D721Med (cell line): Measurements from ENCODE around the gene GTF2F2.

ENCODE experiments used
- DNase-seq: peaks from one replicate; pipeline ENCODE4 v3.0.0; 2011; ENCODE audit warnings: low spot score; ENCODE audit not compliant: insufficient read length
- FAIRE-seq: peaks from 2 replicates; lab custom pipeline; 2011; peaks lifted over from hg19 to GRCh38; lab: Jason Lieb, UNC
- CTCF ChIP-seq: IDR thresholded peaks from 2 replicates; pipeline ENCODE4 v1.5.1; 2012; ENCODE audit warnings: mild to moderate bottlenecking, control low read depth; ENCODE audit not compliant: insufficient read depth; ENCODE audit errors: missing control alignments

Gene GTF2F2

GRCh38 chr13:45122941-45123340 is 2.6 kb downstream of the GTF2F2 start:
- no peak for DNase-seq
- no peak for FAIRE-seq
- TF ChIP-seq CTCF, result no peak

GRCh38 chr13:45132369-45133064 is 12.2 kb downstream of the GTF2F2 start:
- FAIRE-seq (no peak), DNase-seq (no peak)

GRCh38 chr13:45133396-45134118 is 13.2 kb downstream of the GTF2F2 start:
- no peak for TF ChIP-seq CTCF
- no peak for DNase-seq
- no peak for FAIRE-seq

More at GRCh38 chr13:45132369-45133064, 12.2 kb downstream of the GTF2F2 start:
- TF ChIP-seq CTCF, result no peak

- FAIRE-seq (no peak), DNase-seq (no peak)
- no peak for TF ChIP-seq CTCF
Observed at GRCh38 chr13:45136741-45137504, 16.6 kb downstream of the GTF2F2 start.

GRCh38 chr13:45137526-45137925 is 17.2 kb downstream of the GTF2F2 start:
- FAIRE-seq (no peak), DNase-seq (no peak)
- TF ChIP-seq CTCF, result no peak

- TF ChIP-seq CTCF, result no peak
- DNase-seq (no peak), FAIRE-seq (no peak)
Observed at GRCh38 chr13:45138282-45138681, 18.0 kb downstream of the GTF2F2 start.
